Thyroid gland (tissue), 4 donors: ENCODE results near the gene NDUFB6.

Source experiments
- CTCF ChIP-seq, 6 experiments: fragments of 200-600 bp in 3 of 6; fragments of 450-650 bp in 3 of 6; sonication (generic) in 3 of 6; IDR thresholded peaks; one replicate each; pipeline ENCODE4 v1.5.1; 2016 to 2019; ENCODE audit warnings: antibody characterized with exemption in 6 of 6, mild to moderate bottlenecking in 2 of 6, inconsistent platforms in 1 of 6, moderate library complexity in 1 of 6
- POLR2A ChIP-seq, 2 donors: fragments of 450-650 bp; IDR thresholded peaks; one replicate each; pipeline ENCODE4 v1.6.1; 2017; ENCODE audit warnings: antibody characterized with exemption in 2 of 2, mild to moderate bottlenecking in 2 of 2, moderate library complexity in 1 of 2

GRCh38 chr9:32550150-32550561, 22.8 kb downstream of the NDUFB6 start:
- TF ChIP-seq POLR2A (IDR thresholded peaks at IDR 0.05) (no peak), CTCF (IDR thresholded peaks at IDR 0.05) (no peak)
